Lower leg skin (tissue), 3 donors: ENCODE measurements around the gene IL1RAP.

ENCODE experiments used
- CTCF ChIP-seq, 3 donors: fragments of 450-650 bp; IDR thresholded peaks; one replicate each; pipeline ENCODE4 v1.5.1; 2016; ENCODE audit warnings: antibody characterized with exemption in 3 of 3, mild to moderate bottlenecking in 3 of 3, moderate library complexity in 2 of 3
- POLR2A ChIP-seq, 2 donors: fragments of 450-650 bp; IDR thresholded peaks; one replicate each; pipeline ENCODE4 v1.6.1; 2016 to 2017; ENCODE audit warnings: antibody characterized with exemption in 2 of 2, mild to moderate bottlenecking in 1 of 2, moderate library complexity in 1 of 2

DNA sequence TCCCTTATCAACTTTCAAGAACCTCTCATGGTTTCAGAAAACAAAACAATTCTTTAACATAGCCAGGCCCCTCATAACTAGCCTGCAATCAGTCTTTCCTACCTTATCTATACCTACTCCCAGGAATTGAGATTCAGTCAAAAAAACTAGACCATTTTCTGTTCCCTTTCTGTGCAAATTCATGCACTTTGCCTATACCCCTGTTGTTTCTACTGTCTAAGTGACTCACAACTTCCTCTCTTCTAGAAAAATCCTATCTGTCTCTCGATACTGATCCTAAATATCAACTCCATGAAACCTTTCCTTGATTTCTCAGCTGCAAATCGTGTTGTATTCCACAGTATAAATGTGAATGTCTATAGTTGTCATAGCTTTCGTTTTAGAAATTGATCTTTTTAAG is 10.9 kb upstream of the IL1RAP start:
- TF ChIP-seq CTCF (IDR thresholded peaks at IDR 0.05) (no peak), POLR2A (IDR thresholded peaks at IDR 0.05) (no peak)
